Lung (tissue), 12 donors: ENCODE results near the gene RPL12. TPM values are rescaled to one million over a fixed set of nuclear protein-coding genes. Genes with fewer than 3 reads are reported as not detected.

ENCODE experiments used
- ATAC-seq: fragments of 200-7000 bp; cut with Tn5 transposase; one replicate; pipeline ENCODE4 v1.9.1; 2020; ENCODE audit warnings: moderate number of reproducible peaks; ENCODE audit not compliant: insufficient read depth, low FRiP score
- DNase-seq, 3 donors: peaks; one replicate each; pipeline ENCODE4 v3.0.0-alpha.2; 2013 to 2017
- H3K27ac ChIP-seq, 2 donors: one replicate each; pipeline ENCODE4 v1.5.1; 2013; ENCODE audit warnings: mild to moderate bottlenecking in 2 of 2, moderate library complexity in 2 of 2, control low read depth in 1 of 2, inconsistent platforms in 1 of 2, low read depth in 1 of 2, low read length in 1 of 2
- H3K27me3 ChIP-seq, 3 donors: one replicate each; pipeline ENCODE4 v1.5.1; 2013; ENCODE audit warnings: low read length in 2 of 3; ENCODE audit not compliant: control insufficient read depth in 3 of 3, insufficient read depth in 3 of 3
- H3K36me3 ChIP-seq, 4 donors: one replicate each; pipeline ENCODE4 v1.5.1; 2013; ENCODE audit warnings: low read length in 4 of 4, mild to moderate bottlenecking in 1 of 4, moderate library complexity in 1 of 4; ENCODE audit not compliant: control insufficient read depth in 4 of 4, insufficient read depth in 4 of 4
- H3K4me1 ChIP-seq, 5 donors: one replicate each; pipeline ENCODE4 v1.5.1; 2013; ENCODE audit warnings: low read length in 5 of 5, mild to moderate bottlenecking in 2 of 5, moderate library complexity in 1 of 5; ENCODE audit not compliant: control insufficient read depth in 5 of 5, insufficient read depth in 5 of 5
- H3K4me3 ChIP-seq: one replicate; pipeline ENCODE4 v1.5.1; 2013; ENCODE audit warnings: mild to moderate bottlenecking, control low read depth, moderate library complexity
- H3K9ac ChIP-seq, 2 donors: one replicate each; pipeline ENCODE4 v1.5.1; 2013; ENCODE audit warnings: low read length in 2 of 2, control low read depth in 1 of 2; ENCODE audit not compliant: insufficient read depth in 1 of 2
- H3K9me3 ChIP-seq, 4 donors: one replicate each; pipeline ENCODE4 v1.5.1; 2013; ENCODE audit warnings: low read length in 3 of 4, mild to moderate bottlenecking in 1 of 4, moderate library complexity in 1 of 4; ENCODE audit not compliant: control insufficient read depth in 4 of 4, insufficient read depth in 3 of 4
- CTCF ChIP-seq: IDR thresholded peaks from 2 replicates; pipeline ENCODE4 v1.5.1; 2012; ENCODE audit warnings: mild to moderate bottlenecking; ENCODE audit errors: control extremely low read depth, extremely low read depth
- WGBS, 2 donors: extraction: QIAGEN DNeasy Blood & Tissue Kit; methylation state at CpG; one replicate each; pipeline ENCODE4 v1.1.7; 2013; 5-methylcytosine and 5-hydroxymethylcytosine counted together
- polyA plus RNA-seq, 2 donors: library from polyadenylated mRNA; stranded (reverse); fragments of 200-250 nt; gene quantifications; one replicate each; pipeline ENCODE4 v1.2.1, GENCODE V29; 2013
- total RNA-seq, 2 donors: library from RNA; depleted of rRNA in 1 of 2; stranded (reverse); fragments of >200 nt in 1 of 2; gene quantifications; one replicate each; pipeline ENCODE4 v1.2.1, GENCODE V29; 2014 to 2021
- donor health status: control.
- donor health status: control.
- donor health status: Bipolar disorder and iron deficiency.
- donor health status: healthy.
- donor health status: DM: yes; HTN: yes; CAD: no.

Gene RPL12
- total and polyA plus RNA-seq, 4 donors = 768 to 5,137 (median 1,584) TPM

GRCh38 chr9:127421057-127421456 is 30.1 kb downstream of the RPL12 start:
- H3K27me3 ChIP-seq = no peaks in the 10 kb centered on the region
- 94 to 95% methylated on average over 7 of the region's 7 CpGs for whole genome bisulfite sequencing, 2 donors
- no peak overlapping the region for H3K9ac ChIP-seq
- H3K4me1 ChIP-seq = peaks cover 0 to 19% (median 10%) of the 10 kb centered on the region in 5 donors
- no peak for ATAC-seq
- H3K4me3 ChIP-seq = no peak overlapping the region
- no peak for TF ChIP-seq CTCF
- no peak for DNase-seq
- H3K36me3 ChIP-seq = peaks cover 0 to 2% (median 0%) of the 10 kb centered on the region in 4 donors
- H3K9me3 ChIP-seq = no peaks in the 10 kb centered on the region
- H3K27ac ChIP-seq = no peak overlapping the region

GRCh38 chr9:127419348-127419747 is 31.9 kb downstream of the RPL12 start:
- peaks cover 0 to 12% (median 7%) of the 10 kb centered on the region in 5 donors for H3K4me1 ChIP-seq
- DNase-seq = no peak
- no peak overlapping the region for H3K4me3 ChIP-seq
- WGBS, 2 donors = 76 to 84% methylated on average over 6 of the region's 6 CpGs
- peaks cover 0 to under 1% (median 0%) of the 10 kb centered on the region in 4 donors for H3K36me3 ChIP-seq
- no peak for TF ChIP-seq CTCF
- H3K27ac ChIP-seq = no peak overlapping the region
- H3K9ac ChIP-seq = peak overlapping the region in 1 of 2 donors; percentile 73
- H3K27me3 ChIP-seq = no peaks in the 10 kb centered on the region
- H3K9me3 ChIP-seq = no peaks in the 10 kb centered on the region
- ATAC-seq = no peak

- 76 to 77% methylated on average over 12 of the region's 12 CpGs for WGBS, 2 donors
- Histone ChIP-seq H3K4me1 (peaks cover 0 to 10% (median 5%) of the 10 kb centered on the region in 5 donors), H3K4me3 (no peak overlapping the region), H3K27me3 (no peaks in the 10 kb centered on the region), H3K27ac (no peak overlapping the region), H3K36me3 (no peaks in the 10 kb centered on the region), H3K9me3 (no peaks in the 10 kb centered on the region), H3K9ac (no peak overlapping the region)
- TF ChIP-seq CTCF = no peak
- DNase-seq = no peak
- no peak for ATAC-seq
Observed at GRCh38 chr9:127418037-127418471, 33.2 kb downstream of the RPL12 start.
